Upper lobe of right lung (tissue), 1 donor: ENCODE measurements around the gene BYSL. TPM values are rescaled to one million over a fixed set of nuclear protein-coding genes. Genes with fewer than 3 reads are reported as not detected.

ENCODE experiments used
- ATAC-seq: fragments of 200-7000 bp; cut with Tn5 transposase; one replicate; pipeline ENCODE4 v1.9.1; 2020; ENCODE audit warnings: mild to moderate bottlenecking, moderate library complexity
- DNase-seq: peaks from one replicate; pipeline ENCODE4 v3.0.0-alpha.2; 2020
- H3K27ac ChIP-seq: fragments of 200-600 bp; one replicate; pipeline ENCODE4 v1.8.0; 2022
- H3K27me3 ChIP-seq: fragments of 200-600 bp; one replicate; pipeline ENCODE4 v1.8.0; 2022; ENCODE audit warnings: mild to moderate bottlenecking
- H3K36me3 ChIP-seq: fragments of 200-600 bp; one replicate; pipeline ENCODE4 v1.8.0; 2022
- H3K4me1 ChIP-seq: fragments of 200-600 bp; one replicate; pipeline ENCODE4 v1.8.0; 2022
- H3K4me3 ChIP-seq: fragments of 200-600 bp; one replicate; pipeline ENCODE4 v1.8.0; 2022; ENCODE audit warnings: mild to moderate bottlenecking
- H3K9me3 ChIP-seq: fragments of 200-600 bp; one replicate; pipeline ENCODE4 v1.8.0; 2022
- intact Hi-C: fragments of 100-400 bp; cut with DNase I; formaldehyde crosslinking; loops from one replicate; pipeline ENCODE4 v1.11.0; 2022
- long read RNA-seq: library from polyadenylated mRNA; unstranded; transcript quantifications from one replicate; pipeline ENCODE4 v2.0.0, GENCODE V29; 2021
- total RNA-seq: library from RNA; stranded (reverse); fragmentation: NEBNext Ultra II Directional; extraction: Animal tissue kit (Norgen Biotek cat#: 25700); gene quantifications from one replicate; pipeline ENCODE4 v1.2.1, GENCODE V29; 2021
- TF ChIP-seq, protein P1 (sequence below): fragments of 200-600 bp; IDR thresholded peaks from one replicate; pipeline ENCODE4 v1.8.0; 2022; ENCODE audit warnings: antibody characterized with exemption
- donor health status: DM: no; HTN: yes; CAD: no; lungs with severe emphysema.

The BYSL gene, protein sequence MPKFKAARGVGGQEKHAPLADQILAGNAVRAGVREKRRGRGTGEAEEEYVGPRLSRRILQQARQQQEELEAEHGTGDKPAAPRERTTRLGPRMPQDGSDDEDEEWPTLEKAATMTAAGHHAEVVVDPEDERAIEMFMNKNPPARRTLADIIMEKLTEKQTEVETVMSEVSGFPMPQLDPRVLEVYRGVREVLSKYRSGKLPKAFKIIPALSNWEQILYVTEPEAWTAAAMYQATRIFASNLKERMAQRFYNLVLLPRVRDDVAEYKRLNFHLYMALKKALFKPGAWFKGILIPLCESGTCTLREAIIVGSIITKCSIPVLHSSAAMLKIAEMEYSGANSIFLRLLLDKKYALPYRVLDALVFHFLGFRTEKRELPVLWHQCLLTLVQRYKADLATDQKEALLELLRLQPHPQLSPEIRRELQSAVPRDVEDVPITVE
- 11.6 TPM for total RNA-seq
- long read RNA-seq, transcript BYSL-201 (7 exons, 2,029 nt): major isoform, 9 of 9 reads
- long read RNA-seq, partial matches to known transcripts: 0 of 9 reads
- long read RNA-seq, other reads (novel, unspliced or antisense): 0 of 9 reads

DNA sequence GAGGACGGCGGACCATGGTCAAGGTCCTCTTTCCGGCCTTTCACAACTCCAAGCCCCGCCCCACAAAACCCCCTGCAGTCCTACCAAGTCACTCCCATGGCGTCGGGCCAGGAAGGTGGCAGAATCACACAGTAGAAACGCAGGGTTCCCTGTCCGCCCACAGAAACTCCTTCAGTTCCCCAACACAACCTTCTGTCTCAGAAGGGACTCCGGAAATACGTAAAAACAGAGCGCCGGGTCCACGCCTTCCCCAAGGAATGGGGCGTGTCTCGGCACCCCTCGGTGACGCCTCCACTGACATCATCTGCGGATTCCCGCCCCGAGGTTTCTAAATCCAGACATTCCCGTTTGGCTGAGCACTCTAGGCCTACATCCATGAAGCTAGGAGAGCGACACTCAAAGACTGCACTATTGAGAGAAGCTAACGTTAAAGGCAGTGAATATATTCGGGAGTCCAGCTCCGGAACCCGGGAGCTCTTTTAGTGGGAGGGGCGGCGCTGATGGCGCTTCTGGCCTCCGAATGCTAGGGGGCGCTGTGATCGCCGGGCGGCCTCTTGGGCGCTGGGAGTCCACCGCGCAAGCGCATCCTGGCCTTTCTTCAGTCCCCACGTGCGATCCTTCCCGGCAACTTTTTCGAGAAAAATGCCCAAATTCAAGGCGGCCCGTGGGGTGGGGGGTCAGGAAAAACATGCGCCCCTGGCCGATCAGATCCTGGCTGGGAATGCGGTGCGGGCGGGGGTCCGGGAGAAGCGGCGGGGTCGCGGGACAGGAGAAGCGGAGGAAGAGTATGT is at the start of gene BYSL, which contains the start of gene MED20:
TSS of gene BYSL (plus strand) at position 579 of the 791 bp plus-strand sequence. CDS start at position 643, 64 bp downstream.
TSS of gene MED20 (minus strand) at position 219 of the 791 bp plus-strand sequence. CDS start at position 98, 121 bp downstream.
- H3K27me3 ChIP-seq: no peaks in the 10 kb centered on the region
- ATAC-seq (peak; percentile 98), DNase-seq (peak; percentile 95)
- TF ChIP-seq, protein P1, sequence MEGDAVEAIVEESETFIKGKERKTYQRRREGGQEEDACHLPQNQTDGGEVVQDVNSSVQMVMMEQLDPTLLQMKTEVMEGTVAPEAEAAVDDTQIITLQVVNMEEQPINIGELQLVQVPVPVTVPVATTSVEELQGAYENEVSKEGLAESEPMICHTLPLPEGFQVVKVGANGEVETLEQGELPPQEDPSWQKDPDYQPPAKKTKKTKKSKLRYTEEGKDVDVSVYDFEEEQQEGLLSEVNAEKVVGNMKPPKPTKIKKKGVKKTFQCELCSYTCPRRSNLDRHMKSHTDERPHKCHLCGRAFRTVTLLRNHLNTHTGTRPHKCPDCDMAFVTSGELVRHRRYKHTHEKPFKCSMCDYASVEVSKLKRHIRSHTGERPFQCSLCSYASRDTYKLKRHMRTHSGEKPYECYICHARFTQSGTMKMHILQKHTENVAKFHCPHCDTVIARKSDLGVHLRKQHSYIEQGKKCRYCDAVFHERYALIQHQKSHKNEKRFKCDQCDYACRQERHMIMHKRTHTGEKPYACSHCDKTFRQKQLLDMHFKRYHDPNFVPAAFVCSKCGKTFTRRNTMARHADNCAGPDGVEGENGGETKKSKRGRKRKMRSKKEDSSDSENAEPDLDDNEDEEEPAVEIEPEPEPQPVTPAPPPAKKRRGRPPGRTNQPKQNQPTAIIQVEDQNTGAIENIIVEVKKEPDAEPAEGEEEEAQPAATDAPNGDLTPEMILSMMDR: peak; percentile 99
- intact Hi-C loops: no loop called here
- H3K4me3 ChIP-seq: peak within 1 kb of the TSS; percentile 95
- no peaks in the 10 kb centered on the region for H3K9me3 ChIP-seq
- peak within 1 kb of the TSS; percentile 98 for H3K27ac ChIP-seq
- peaks cover 29% of the 10 kb centered on the region for H3K4me1 ChIP-seq
- peaks cover 12% of the 10 kb centered on the region for H3K36me3 ChIP-seq

DNA sequence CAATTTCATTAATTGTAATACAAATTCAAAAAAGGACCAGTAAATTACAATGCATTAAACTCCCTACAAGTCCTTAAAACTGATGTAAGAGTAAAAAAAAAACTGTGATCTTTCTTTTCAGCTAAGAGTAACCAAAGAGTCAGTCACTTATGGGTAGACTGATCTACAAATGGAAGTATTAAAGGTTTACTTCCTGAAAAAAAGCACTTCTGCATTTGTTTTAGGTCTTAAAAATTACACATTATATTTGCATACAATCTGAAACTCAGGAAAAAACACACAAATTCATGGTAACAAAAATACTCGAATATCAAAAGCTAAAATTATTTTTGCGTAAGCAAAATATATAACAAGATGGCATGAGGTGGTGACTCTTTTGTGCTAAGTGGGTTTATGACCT is 49.6 kb upstream of the BYSL start:
- intact Hi-C loops: no loop called here
- TF ChIP-seq, protein P1: no peak
- Histone ChIP-seq H3K36me3 (no peaks in the 10 kb centered on the region), H3K4me1 (no peaks in the 10 kb centered on the region), H3K27me3 (no peaks in the 10 kb centered on the region), H3K27ac (no peak overlapping the region), H3K4me3 (no peak overlapping the region), H3K9me3 (no peaks in the 10 kb centered on the region)
- no peak for DNase-seq
- ATAC-seq: no peak

DNA sequence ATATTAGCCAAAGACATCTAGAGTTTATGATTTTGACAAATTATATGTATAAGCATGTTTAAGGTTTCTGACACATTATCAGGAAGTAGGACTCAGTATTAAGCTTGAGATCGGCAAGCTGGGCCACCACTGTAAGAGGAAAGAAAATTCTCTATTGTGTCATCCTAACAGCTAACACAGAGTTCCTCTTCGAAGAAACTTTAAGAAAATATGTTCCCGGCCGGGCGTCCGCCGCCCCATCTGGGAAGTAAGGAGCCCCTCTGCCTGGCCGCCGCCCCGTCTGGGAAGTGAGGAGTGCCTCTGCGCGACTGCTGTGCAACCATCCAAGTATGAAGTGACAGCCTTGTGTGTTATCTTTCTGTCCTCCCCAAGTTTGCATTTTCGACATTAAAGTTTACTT is 49.2 kb upstream of the BYSL start:
- peak; percentile 67 for DNase-seq
- Histone ChIP-seq H3K9me3 (no peaks in the 10 kb centered on the region), H3K36me3 (no peaks in the 10 kb centered on the region), H3K4me3 (no peak overlapping the region), H3K4me1 (no peaks in the 10 kb centered on the region), H3K27ac (no peak overlapping the region), H3K27me3 (no peaks in the 10 kb centered on the region)
- TF ChIP-seq, protein P1: no peak
- intact Hi-C loops: no loop called here
- ATAC-seq: peak; percentile 73

GRCh38 chr6:41874741-41875140 is 46.6 kb upstream of the BYSL start:
- Histone ChIP-seq H3K9me3 (no peaks in the 10 kb centered on the region), H3K4me3 (no peak overlapping the region)
- no peak for DNase-seq

DNA sequence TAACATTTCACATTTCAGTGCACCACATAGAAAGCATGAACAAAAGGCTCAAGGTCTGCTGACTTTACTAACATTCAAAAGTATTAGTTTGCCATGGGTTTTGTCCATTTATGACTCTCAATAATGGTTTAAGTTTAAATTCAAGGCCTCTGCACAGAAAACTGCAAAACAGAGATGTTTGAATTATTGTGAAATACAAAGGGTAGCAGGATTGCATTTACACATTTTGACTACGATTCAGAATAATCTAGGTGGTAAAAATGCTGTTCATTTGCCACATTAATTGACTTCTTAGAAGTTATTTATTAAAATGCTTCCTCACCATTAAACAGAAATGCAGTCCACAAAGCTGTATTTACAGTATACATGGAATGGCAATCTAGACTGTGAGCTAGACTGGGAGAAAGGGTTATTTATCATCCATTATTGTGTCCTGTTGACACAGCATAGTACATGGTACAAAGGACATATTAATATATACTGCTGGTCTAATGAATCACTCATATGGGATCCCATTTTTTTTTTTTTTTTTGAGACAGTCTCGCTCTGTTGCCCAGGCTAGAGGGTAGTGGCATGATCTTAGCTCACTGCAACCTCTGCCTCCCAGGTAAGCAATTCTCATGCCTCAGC is 44.1 kb upstream of the BYSL start:
- Histone ChIP-seq H3K27me3 (no peaks in the 10 kb centered on the region), H3K4me1 (no peaks in the 10 kb centered on the region), H3K36me3 (no peaks in the 10 kb centered on the region), H3K27ac (no peak overlapping the region), H3K9me3 (no peaks in the 10 kb centered on the region), H3K4me3 (no peak overlapping the region)
- intact Hi-C loops: no loop called here
- ATAC-seq: no peak
- DNase-seq: no peak
- TF ChIP-seq, protein P1: no peak

More at GRCh38 chr6:41874741-41875140, 46.6 kb upstream of the BYSL start:
- H3K4me1 ChIP-seq: no peaks in the 10 kb centered on the region
- TF ChIP-seq, protein P1: no peak
- H3K27me3 ChIP-seq: no peaks in the 10 kb centered on the region
- no peak for ATAC-seq
- H3K27ac ChIP-seq: no peak overlapping the region
- intact Hi-C loops: no loop called here
- H3K36me3 ChIP-seq: no peaks in the 10 kb centered on the region
